GM12878 (cell line): ENCODE data around the gene RASGRF2. TPM values are rescaled to one million over a fixed set of nuclear protein-coding genes. Genes with fewer than 3 reads are reported as not detected.

Experiments
- BMI1 ChIP-seq: fragments of 450-650 bp; IDR thresholded peaks from 2 replicates; pipeline ENCODE4 v1.6.1; 2016; ENCODE audit warnings: mild to moderate bottlenecking, moderate library complexity, borderline replicate concordance
- CHD1 ChIP-seq: IDR thresholded peaks from 2 replicates; pipeline ENCODE4 v1.6.1; 2012; ENCODE audit warnings: low read depth, low read length, improper control_type of control experiment
- EED ChIP-seq: sonication (generic); IDR thresholded peaks from 2 replicates; pipeline ENCODE4 v1.6.1; 2016; ENCODE audit warnings: antibody characterized with exemption, low read depth
- NFYB ChIP-seq: IDR thresholded peaks from 2 replicates; pipeline ENCODE4 v1.6.1; 2011; ENCODE audit warnings: low read depth, mild to moderate bottlenecking, low read length, improper control_type of control experiment, moderate library complexity; ENCODE audit not compliant: insufficient read depth
- NRF1 ChIP-seq: conservative IDR thresholded peaks from 2 replicates; pipeline ENCODE4 v1.6.1; 2011; ENCODE audit warnings: mild to moderate bottlenecking, low read depth, low read length, improper control_type of control experiment
- RAD51 ChIP-seq: fragments of 450-650 bp; IDR thresholded peaks from 2 replicates; pipeline ENCODE4 v1.6.1; 2016; ENCODE audit warnings: moderate library complexity, mild to moderate bottlenecking, inconsistent platforms
- RFX5 ChIP-seq: IDR thresholded peaks from 2 replicates; pipeline ENCODE4 v1.6.1; 2011; ENCODE audit warnings: low read depth, low read length, improper control_type of control experiment
- SMARCA5 ChIP-seq: fragments of 450-650 bp; IDR thresholded peaks from 2 replicates; pipeline ENCODE4 v1.6.1; 2017; ENCODE audit warnings: mild to moderate bottlenecking
- SMC3 ChIP-seq: IDR thresholded peaks from 2 replicates; pipeline ENCODE4 v1.6.1; 2011; ENCODE audit warnings: low read length, improper control_type of control experiment, borderline replicate concordance
- SUZ12 ChIP-seq: fragments of 200-600 bp; sonication (generic); IDR thresholded peaks from one replicate; pipeline ENCODE4 v1.6.1; 2018; ENCODE audit warnings: antibody characterized with exemption, mild to moderate bottlenecking; ENCODE audit not compliant: unreplicated experiment
- ZNF217 ChIP-seq: fragments of 450-650 bp; IDR thresholded peaks from 2 replicates; pipeline ENCODE4 v1.6.1; 2017; ENCODE audit warnings: antibody characterized with exemption, mild to moderate bottlenecking
- polyA plus RNA-seq, 11 experiments: library from polyadenylated mRNA; depleted of rRNA in 4 of 11; unstranded in 6 of 11; stranded (reverse) in 5 of 11; fragments of >200 nt; fragmentation: Nextera tagmentation in 4 of 11; fragmentation: Illumina TruSeq in 1 of 11; extraction: Ambion mirVana in 4 of 11; extraction: Trizol in 1 of 11; gene quantifications; 1 replicate in 1 of 11; 2 replicates in 10 of 11; pipeline versions ENCODE4 v1.2.1 to v1.2.3, GENCODE V29; 2011 to 2016; ENCODE audit warnings: inconsistent platforms in 2 of 11, missing spikeins in 2 of 11, low read depth in 1 of 11
- total RNA-seq, 4 experiments: library from RNA; depleted of rRNA in 3 of 4; stranded (reverse); fragments of >200 nt in 3 of 4; fragmentation: Illumina TruSeq in 1 of 4; extraction: Trizol in 1 of 4; gene quantifications; 2 replicates each; pipeline versions ENCODE4 v1.2.1 to v1.2.3, GENCODE V29; 2013 to 2021
- TF ChIP-seq, protein P1 (sequence below): IDR thresholded peaks from 2 replicates; pipeline ENCODE4 v1.6.1; 2011; ENCODE audit warnings: low read depth, low read length, improper control_type of control experiment, borderline replicate concordance
- TF ChIP-seq, protein P2 (sequence below), 3 experiments: IDR thresholded peaks in 2 of 3; conservative IDR thresholded peaks in 1 of 3; 2 replicates each; pipeline ENCODE4 v1.5.1; 2011; ENCODE audit warnings: low read depth in 3 of 3, low read length in 3 of 3, mild to moderate bottlenecking in 3 of 3, control low read depth in 2 of 3, moderate library complexity in 2 of 3, inconsistent platforms in 1 of 3, mixed read lengths in 1 of 3; ENCODE audit not compliant: control insufficient read depth in 2 of 3, insufficient read depth in 1 of 3; ENCODE audit errors: extremely low read depth in 1 of 3
- TF ChIP-seq, protein P3 (sequence below): fragments of 450-650 bp; IDR thresholded peaks from 2 replicates; pipeline ENCODE4 v1.6.1; 2017; ENCODE audit warnings: mild to moderate bottlenecking, low read depth, inconsistent platforms; ENCODE audit not compliant: poor library complexity, severe bottlenecking

The RASGRF2 gene
- total and polyA plus RNA-seq, 10 of the 15 experiments (the other 5 are each of a cell fraction or from before 2014, with no cell fraction given) = 0.05 to 0.24 (median 0.07) TPM

DNA sequence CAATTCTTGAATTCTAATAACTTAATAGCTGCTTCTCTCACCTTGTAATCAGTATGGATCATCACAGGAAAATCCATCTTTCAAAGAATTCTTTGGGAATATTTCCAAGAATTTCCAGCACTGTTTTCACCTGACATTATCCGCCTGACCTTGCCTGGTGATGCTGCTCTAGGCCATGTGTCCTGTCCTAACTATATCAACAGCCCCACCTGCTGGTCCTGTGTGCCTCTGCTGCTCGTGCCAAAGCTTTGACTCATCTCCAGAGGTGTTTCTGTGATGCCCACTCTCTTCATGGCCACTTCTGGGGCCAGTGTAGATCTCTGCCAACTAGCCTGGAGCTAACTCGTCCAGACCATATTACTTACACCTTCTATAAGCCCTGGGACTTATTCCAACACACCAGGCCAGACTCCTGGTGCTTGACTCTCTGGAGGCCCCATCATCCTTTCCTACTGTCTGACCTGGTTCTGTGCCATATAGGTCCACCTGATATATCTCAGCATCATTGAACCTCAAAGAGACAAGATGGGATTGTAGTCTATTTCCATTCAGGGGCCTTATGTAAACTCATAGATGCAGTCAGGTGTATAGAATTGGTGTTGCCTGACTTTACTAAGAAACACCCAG is 205.4 kb downstream of the RASGRF2 start (continued):
- no peak for TF ChIP-seq BMI1
- no peak for TF ChIP-seq EED
- 0 out of 2 replicates have a peak, but pooled peaks have one; percentile 15 for TF ChIP-seq RAD51
- TF ChIP-seq NRF1 = no peak
- TF ChIP-seq ZNF217 = no peak
- no peak for TF ChIP-seq NFYB
- TF ChIP-seq RFX5 = no peak
- TF ChIP-seq, protein P1, sequence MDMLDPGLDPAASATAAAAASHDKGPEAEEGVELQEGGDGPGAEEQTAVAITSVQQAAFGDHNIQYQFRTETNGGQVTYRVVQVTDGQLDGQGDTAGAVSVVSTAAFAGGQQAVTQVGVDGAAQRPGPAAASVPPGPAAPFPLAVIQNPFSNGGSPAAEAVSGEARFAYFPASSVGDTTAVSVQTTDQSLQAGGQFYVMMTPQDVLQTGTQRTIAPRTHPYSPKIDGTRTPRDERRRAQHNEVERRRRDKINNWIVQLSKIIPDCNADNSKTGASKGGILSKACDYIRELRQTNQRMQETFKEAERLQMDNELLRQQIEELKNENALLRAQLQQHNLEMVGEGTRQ = no peak
- TF ChIP-seq, protein P2, sequence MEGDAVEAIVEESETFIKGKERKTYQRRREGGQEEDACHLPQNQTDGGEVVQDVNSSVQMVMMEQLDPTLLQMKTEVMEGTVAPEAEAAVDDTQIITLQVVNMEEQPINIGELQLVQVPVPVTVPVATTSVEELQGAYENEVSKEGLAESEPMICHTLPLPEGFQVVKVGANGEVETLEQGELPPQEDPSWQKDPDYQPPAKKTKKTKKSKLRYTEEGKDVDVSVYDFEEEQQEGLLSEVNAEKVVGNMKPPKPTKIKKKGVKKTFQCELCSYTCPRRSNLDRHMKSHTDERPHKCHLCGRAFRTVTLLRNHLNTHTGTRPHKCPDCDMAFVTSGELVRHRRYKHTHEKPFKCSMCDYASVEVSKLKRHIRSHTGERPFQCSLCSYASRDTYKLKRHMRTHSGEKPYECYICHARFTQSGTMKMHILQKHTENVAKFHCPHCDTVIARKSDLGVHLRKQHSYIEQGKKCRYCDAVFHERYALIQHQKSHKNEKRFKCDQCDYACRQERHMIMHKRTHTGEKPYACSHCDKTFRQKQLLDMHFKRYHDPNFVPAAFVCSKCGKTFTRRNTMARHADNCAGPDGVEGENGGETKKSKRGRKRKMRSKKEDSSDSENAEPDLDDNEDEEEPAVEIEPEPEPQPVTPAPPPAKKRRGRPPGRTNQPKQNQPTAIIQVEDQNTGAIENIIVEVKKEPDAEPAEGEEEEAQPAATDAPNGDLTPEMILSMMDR (IDR thresholded peaks at IDR 0.05 in 2 of 3, conservative IDR thresholded peaks at IDR 0.05 in 1 of 3; ENCODE audit: control insufficient read depth in 2 of 3, extremely low read depth in 1 of 3, insufficient read depth in 1 of 3, low read depth in 3 of 3, low read length in 3 of 3) = peak; percentile 86 to 94 (median 92)
- TF ChIP-seq SMARCA5 = no peak
- peak; percentile 81 for TF ChIP-seq SMC3
- TF ChIP-seq, protein P3, sequence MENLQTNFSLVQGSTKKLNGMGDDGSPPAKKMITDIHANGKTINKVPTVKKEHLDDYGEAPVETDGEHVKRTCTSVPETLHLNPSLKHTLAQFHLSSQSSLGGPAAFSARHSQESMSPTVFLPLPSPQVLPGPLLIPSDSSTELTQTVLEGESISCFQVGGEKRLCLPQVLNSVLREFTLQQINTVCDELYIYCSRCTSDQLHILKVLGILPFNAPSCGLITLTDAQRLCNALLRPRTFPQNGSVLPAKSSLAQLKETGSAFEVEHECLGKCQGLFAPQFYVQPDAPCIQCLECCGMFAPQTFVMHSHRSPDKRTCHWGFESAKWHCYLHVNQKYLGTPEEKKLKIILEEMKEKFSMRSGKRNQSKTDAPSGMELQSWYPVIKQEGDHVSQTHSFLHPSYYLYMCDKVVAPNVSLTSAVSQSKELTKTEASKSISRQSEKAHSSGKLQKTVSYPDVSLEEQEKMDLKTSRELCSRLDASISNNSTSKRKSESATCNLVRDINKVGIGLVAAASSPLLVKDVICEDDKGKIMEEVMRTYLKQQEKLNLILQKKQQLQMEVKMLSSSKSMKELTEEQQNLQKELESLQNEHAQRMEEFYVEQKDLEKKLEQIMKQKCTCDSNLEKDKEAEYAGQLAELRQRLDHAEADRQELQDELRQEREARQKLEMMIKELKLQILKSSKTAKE = no peak
- no peak for TF ChIP-seq CHD1
- TF ChIP-seq SUZ12 = no peak
